ENCODE measurements around the gene TK2. TPM values are rescaled to one million over a fixed set of nuclear protein-coding genes. Genes with fewer than 3 reads are reported as not detected.
A peak's percentile ranks its signal among the peaks of the same experiment; 100 is the strongest.

Gene TK2
- total and polyA plus RNA-seq, 8 donors: 31.4 to 41.2 (median 34.8) TPM

DNA sequence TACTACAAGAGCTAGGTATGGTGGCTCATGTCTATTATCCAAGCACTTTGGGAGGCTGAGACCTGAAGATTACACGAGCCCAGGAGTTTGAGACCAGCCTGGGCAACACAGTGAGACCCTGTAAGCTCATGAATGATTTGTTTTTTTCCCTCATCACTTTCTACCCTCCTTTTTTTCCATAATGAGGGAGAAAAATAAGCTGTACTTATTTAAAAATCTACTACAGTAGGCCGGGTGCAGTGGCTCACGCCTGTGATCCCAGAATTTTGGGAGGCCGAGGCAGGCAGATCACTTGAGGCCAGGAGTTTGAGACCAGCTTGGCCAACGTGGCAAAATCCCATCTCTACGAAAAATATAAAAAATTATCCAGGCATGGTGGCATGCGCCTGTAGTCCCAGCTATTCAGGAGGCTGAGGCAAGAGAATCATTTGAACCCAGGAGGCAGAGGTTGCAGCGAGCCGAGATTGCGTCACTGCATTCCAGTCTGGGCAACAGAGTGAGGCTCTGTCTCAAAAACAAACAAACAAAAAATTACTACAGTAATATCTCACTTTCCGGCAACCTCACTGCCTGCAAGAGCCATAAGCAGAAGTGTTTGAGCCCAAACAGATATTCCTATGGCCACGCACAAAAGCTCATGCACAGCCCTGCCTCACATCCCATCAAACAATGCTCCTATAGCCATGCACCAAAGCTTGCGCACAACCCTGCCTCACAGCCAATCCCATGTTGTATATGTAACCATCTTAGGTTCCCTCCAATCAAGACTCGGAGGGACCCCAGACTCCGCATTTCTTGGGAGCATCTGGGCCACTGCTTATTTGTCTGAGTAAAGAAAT is 37.4 kb downstream of the TK2 start:
- DNase-seq: peak in 1 of 4 donors; percentile 50
- ATAC-seq: no peak
- intact Hi-C loops (cut with DNase I): no loop called here
- no peaks in the 10 kb centered on the region for H3K9me3 ChIP-seq
- no peaks in the 10 kb centered on the region for H3K36me3 ChIP-seq
- no peak overlapping the region for H3K4me3 ChIP-seq
- H3K27ac ChIP-seq: peak overlapping the region; percentile 66 to 72
- TF ChIP-seq, protein P1, sequence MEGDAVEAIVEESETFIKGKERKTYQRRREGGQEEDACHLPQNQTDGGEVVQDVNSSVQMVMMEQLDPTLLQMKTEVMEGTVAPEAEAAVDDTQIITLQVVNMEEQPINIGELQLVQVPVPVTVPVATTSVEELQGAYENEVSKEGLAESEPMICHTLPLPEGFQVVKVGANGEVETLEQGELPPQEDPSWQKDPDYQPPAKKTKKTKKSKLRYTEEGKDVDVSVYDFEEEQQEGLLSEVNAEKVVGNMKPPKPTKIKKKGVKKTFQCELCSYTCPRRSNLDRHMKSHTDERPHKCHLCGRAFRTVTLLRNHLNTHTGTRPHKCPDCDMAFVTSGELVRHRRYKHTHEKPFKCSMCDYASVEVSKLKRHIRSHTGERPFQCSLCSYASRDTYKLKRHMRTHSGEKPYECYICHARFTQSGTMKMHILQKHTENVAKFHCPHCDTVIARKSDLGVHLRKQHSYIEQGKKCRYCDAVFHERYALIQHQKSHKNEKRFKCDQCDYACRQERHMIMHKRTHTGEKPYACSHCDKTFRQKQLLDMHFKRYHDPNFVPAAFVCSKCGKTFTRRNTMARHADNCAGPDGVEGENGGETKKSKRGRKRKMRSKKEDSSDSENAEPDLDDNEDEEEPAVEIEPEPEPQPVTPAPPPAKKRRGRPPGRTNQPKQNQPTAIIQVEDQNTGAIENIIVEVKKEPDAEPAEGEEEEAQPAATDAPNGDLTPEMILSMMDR (IDR thresholded peaks at IDR 0.05): no peak
- no peaks in the 10 kb centered on the region for H3K27me3 ChIP-seq
- peaks cover 51 to 88% of the 10 kb centered on the region in 2 donors for H3K4me1 ChIP-seq

GRCh38 chr16:66511602-66512271 is 38.2 kb downstream of the TK2 start:
- ATAC-seq (peak; percentile 8), DNase-seq (peak in 1 of 4 donors; percentile 56)
- intact Hi-C loops (cut with DNase I): no loop called here
- H3K27me3 ChIP-seq: no peaks in the 10 kb centered on the region
- TF ChIP-seq, protein P1 (IDR thresholded peaks at IDR 0.05): no peak
- peaks cover 45 to 84% of the 10 kb centered on the region in 2 donors for H3K4me1 ChIP-seq
- H3K4me3 ChIP-seq: no peak overlapping the region
- H3K27ac ChIP-seq: peak overlapping the region; percentile 66 to 72
- H3K9me3 ChIP-seq: no peaks in the 10 kb centered on the region
- H3K36me3 ChIP-seq: no peaks in the 10 kb centered on the region

- Histone ChIP-seq H3K9me3 (no peaks in the 10 kb centered on the region), H3K36me3 (no peaks in the 10 kb centered on the region), H3K27me3 (no peaks in the 10 kb centered on the region), H3K27ac (peak overlapping the region; percentile 66 to 72), H3K4me3 (no peak overlapping the region), H3K4me1 (peaks cover 39 to 76% of the 10 kb centered on the region in 2 donors)
- intact Hi-C loops (cut with DNase I): no loop called here
- TF ChIP-seq, protein P1 (IDR thresholded peaks at IDR 0.05): no peak
- DNase-seq (peak in 2 of 4 donors; percentile 39 to 44), ATAC-seq (peak; percentile 41)
Observed at GRCh38 chr16:66510711-66511601, 39.0 kb downstream of the TK2 start.

GRCh38 chr16:66510298-66510697 is 39.6 kb downstream of the TK2 start:
- TF ChIP-seq, protein P1 (IDR thresholded peaks at IDR 0.05): no peak
- H3K4me1 ChIP-seq: peaks cover 33 to 69% of the 10 kb centered on the region in 2 donors
- DNase-seq: no peak
- H3K4me3 ChIP-seq: no peak overlapping the region
- no peaks in the 10 kb centered on the region for H3K27me3 ChIP-seq
- H3K9me3 ChIP-seq: no peaks in the 10 kb centered on the region
- ATAC-seq: peak; percentile 4
- H3K27ac ChIP-seq: peak overlapping the region; percentile 66 to 72
- no peaks in the 10 kb centered on the region for H3K36me3 ChIP-seq
- intact Hi-C loops (cut with DNase I): no loop called here

All from left lung (tissue), 10 donors.